ENCODE measurements around the gene LRFN4.

LRFN4 gene

GRCh38 chr11:66906061-66906733, 49.3 kb downstream of the LRFN4 start:
- Mint-ChIP-seq H3K4me1 (peaks cover 41% of the 10 kb centered on the region), H3K4me3 (no peak overlapping the region), H3K27me3 (ENCODE audit: low read depth) (peaks cover 3% of the 10 kb centered on the region), H3K27ac (peak overlapping the region; percentile 52 to 85 (median 83)), H3K9me3 (no peaks in the 10 kb centered on the region), H3K36me3 (ENCODE audit: low read depth) (no peaks in the 10 kb centered on the region)
- TF ChIP-seq, protein P1, sequence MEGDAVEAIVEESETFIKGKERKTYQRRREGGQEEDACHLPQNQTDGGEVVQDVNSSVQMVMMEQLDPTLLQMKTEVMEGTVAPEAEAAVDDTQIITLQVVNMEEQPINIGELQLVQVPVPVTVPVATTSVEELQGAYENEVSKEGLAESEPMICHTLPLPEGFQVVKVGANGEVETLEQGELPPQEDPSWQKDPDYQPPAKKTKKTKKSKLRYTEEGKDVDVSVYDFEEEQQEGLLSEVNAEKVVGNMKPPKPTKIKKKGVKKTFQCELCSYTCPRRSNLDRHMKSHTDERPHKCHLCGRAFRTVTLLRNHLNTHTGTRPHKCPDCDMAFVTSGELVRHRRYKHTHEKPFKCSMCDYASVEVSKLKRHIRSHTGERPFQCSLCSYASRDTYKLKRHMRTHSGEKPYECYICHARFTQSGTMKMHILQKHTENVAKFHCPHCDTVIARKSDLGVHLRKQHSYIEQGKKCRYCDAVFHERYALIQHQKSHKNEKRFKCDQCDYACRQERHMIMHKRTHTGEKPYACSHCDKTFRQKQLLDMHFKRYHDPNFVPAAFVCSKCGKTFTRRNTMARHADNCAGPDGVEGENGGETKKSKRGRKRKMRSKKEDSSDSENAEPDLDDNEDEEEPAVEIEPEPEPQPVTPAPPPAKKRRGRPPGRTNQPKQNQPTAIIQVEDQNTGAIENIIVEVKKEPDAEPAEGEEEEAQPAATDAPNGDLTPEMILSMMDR (IDR thresholded peaks at IDR 0.05; ENCODE audit: unreplicated experiment in 3 of 3) = no peak

GRCh38 chr11:66907751-66908630, 51.1 kb downstream of the LRFN4 start:
- Mint-ChIP-seq H3K4me3 (peak overlapping the region in 1 of 3 experiments; percentile 11), H3K27ac (peak overlapping the region; percentile 2 to 90 (median 70)), H3K36me3 (ENCODE audit: low read depth) (no peaks in the 10 kb centered on the region), H3K27me3 (ENCODE audit: low read depth) (no peaks in the 10 kb centered on the region), H3K9me3 (no peaks in the 10 kb centered on the region), H3K4me1 (peaks cover 42% of the 10 kb centered on the region)
- TF ChIP-seq, protein P1 (IDR thresholded peaks at IDR 0.05; ENCODE audit: unreplicated experiment in 3 of 3) = no peak

DNA sequence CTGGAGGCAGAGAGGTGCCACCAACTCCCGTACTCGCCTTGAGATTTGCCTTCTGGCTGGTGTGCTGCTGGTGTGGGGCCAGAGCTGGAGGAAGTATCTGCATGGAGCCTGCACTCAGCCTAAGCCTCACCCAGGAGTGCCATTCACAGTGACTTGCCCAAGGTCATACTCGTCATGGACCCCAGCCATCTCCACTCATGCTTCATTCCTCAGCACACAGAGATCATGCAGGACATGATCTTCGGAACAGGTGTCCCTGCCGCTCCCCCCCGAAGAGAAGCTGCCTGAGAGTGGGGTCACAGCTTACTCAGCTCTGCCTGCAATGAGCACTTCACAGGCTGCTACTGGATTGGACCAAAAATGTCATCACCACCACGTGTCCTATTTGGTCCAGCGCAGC, 52.3 kb downstream of the LRFN4 start:
- Mint-ChIP-seq H3K4me1 (peaks cover 42% of the 10 kb centered on the region), H3K9me3 (no peaks in the 10 kb centered on the region), H3K27ac (no peak overlapping the region), H3K4me3 (no peak overlapping the region), H3K36me3 (ENCODE audit: low read depth) (no peaks in the 10 kb centered on the region), H3K27me3 (ENCODE audit: low read depth) (no peaks in the 10 kb centered on the region)
- TF ChIP-seq, protein P1 (IDR thresholded peaks at IDR 0.05; ENCODE audit: unreplicated experiment in 3 of 3) = no peak

DNA sequence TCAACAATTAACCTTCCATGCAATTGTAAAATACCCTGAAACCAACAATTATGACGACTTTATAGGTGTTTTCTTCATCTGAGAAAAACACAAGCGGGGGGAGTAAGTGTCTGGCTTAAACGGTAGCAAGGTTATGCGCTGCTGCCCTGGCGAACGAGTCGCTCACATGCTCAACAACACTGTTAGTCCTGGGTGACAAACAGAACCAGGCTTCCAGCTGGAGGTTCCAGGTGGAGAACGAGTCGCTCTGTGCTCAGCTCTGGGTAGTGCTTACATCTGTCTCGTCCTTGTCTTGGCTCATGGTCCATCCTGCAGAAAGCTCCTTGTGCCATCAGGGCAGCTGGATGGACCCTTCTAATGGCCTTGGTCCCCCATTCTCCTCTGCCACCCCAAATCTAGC, 53.2 kb downstream of the LRFN4 start:
- Mint-ChIP-seq H3K4me1 (peaks cover 34% of the 10 kb centered on the region), H3K36me3 (ENCODE audit: low read depth) (no peaks in the 10 kb centered on the region), H3K27ac (peak overlapping the region in 1 of 3 experiments; percentile 41), H3K9me3 (no peaks in the 10 kb centered on the region), H3K27me3 (ENCODE audit: low read depth) (no peaks in the 10 kb centered on the region), H3K4me3 (no peak overlapping the region)
- TF ChIP-seq, protein P1 (IDR thresholded peaks at IDR 0.05; ENCODE audit: unreplicated experiment in 3 of 3) = no peak

Measured in nephron (organoid).